Sciatic nerve (tissue), 2 donors: ENCODE measurements around the gene ENG. TPM values are rescaled to one million over a fixed set of nuclear protein-coding genes. Genes with fewer than 3 reads are reported as not detected.
"Not testable (repeated sequence)": the region's sequence is repeated elsewhere in the genome, so short reads cannot be mapped to it uniquely, and the experiment has no call there.

ENCODE experiments used
- ATAC-seq: fragments of 200-7000 bp; cut with Tn5 transposase; one replicate; pipeline ENCODE4 v1.9.1; 2020; ENCODE audit warnings: mild to moderate bottlenecking, moderate library complexity
- DNase-seq: peaks from one replicate; pipeline ENCODE4 v3.0.0-alpha.2; 2020; ENCODE audit warnings: low spot score
- intact Hi-C: fragments of 100-400 bp; cut with DNase I; formaldehyde crosslinking; loops from one replicate; pipeline ENCODE4 v1.14.2; 2022
- total RNA-seq: library from RNA; stranded (reverse); fragmentation: NEBNext Ultra II Directional; extraction: Animal tissue kit (Norgen Biotek cat#: 25700); gene quantifications from one replicate; pipeline ENCODE4 v1.2.1, GENCODE V29; 2021
- donor health status: DM: no; HTN: no; CAD: no.
- donor health status: DM: no; HTN: no; CAD: no.

ENG gene
- total RNA-seq, 1 donor from 2014 or later = 285 TPM

DNA sequence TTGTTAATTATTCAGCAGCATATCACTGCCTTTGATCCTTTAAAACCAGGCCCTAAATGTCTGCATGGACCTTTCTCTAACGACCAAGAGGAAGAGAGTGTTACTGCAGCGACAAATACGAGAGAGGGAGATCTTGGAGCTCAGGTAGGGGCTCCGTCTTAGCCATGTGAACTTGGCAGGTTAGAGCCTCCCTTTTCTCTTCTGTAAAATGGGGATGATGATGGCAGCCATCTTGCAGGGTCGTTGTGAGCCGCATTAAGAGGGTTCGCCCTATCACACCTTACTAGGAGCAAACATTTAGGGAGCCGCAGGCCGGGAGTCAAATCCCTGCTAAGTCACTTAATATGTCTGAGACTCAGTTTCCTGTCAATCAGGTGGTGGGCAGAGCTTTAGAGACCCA is 1.6 kb downstream of the ENG start:
- intact Hi-C loops = no loop called here
- DNase-seq = no peak
- no peak for ATAC-seq

DNA sequence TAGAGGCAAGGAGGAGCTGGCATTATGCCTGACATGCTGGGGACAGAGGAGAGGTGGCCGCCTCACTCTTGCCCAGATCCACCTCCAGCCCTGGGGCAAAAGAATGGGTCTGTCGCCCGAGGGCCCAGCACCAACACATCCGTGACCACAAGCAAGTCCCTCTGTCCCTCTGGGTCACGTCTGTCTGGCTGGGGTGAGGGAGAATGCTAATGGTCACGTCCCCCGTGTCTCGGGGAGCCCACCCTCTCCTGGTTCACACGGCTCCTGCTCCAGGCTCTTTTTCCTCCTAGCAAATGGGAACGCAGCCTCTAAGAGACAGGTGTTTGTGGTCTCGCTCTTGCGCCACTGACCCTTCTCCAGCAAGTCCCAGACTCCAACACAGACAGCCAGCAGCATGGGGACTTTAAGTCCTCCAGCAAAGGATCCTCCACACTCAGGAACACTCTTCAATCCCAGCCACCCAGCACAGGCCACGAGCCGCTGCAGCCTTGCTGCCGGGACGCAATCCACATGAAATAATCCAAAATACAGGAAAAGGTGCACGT is 4.1 kb downstream of the ENG start:
- ATAC-seq = no peak
- DNase-seq = no peak
- intact Hi-C loops = no loop called here

DNA sequence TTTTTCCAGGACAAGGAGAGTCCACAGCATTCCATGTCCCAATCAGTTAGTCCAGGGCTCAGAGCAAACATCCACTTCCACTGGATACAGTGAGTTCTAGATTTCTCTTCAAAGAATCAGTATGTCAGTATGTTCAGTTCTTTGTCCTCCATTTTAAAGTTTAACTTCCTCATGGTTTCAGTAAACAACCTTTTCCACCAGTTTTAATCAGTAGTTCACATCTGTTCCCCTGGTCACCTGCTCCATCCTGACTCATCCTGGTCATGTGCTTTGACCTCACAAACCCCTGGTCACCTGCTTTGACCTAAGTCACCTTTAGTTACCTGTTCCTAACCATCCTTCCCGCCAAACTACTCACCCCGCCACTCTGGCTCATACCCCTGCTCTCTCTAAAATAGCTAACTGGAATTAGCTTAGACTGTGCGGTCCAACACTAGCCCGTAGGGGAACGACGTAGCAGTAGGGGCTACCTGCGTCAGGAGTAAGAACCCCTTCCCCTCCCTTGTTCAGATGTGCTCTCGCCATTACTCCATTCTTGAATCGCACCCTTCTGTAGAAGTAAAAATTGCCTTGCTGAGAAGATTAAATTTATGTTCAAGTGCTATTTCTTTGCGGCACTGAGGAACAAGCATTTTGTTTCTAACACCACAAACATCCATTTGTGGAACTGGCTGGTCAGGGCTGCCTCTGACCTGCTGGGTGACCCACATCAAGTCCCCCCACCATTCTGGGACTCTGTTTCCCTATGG is 5.5 kb downstream of the ENG start:
- no peak for DNase-seq
- no peak for ATAC-seq
- intact Hi-C loops = no loop called here

DNA sequence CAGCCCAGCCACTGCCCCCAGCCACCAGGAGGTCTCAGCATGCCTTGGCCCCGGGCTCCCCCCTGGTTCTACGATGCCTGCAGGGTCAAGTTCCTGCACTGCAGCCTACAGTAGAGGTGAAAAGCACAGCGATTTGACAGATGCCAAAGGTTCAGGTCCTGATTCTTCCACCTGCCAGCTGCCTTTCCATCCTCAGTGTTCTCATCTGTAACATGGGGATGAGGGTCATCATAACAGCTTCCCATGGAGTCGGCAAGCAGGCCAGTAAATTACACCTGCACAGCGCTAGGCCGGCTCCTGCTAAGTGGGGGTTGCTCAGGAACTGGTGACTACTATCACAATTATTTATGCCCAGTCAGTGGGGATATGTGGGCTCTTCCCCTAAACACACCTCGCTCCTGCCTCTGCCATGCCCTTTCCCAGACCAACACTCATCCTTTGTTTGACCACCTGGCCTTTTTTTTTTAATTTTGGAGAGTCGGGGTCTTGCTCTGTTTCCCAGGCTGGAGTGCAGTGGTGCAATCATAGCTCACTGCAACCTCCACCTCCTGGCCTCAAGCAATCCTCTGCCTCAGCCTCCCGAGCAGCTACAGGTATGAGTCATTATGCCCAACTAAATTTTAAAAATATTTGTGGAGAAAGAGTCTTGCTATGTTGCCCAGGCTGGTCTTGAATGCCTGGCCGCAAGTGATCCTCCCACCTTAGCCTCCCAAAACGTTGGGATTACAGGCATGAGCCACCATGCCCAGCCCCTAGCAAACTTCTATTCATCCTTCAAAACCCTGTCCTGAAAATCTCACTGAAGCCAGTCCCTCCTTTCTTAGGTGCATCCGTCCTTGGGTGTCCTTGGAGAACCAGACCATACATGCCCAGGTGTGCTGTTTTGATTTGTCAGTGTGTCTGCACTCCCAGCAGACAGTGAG is 6.4 kb downstream of the ENG start:
- intact Hi-C loops = no loop called here
- ATAC-seq (no peak), DNase-seq (no peak)

DNA sequence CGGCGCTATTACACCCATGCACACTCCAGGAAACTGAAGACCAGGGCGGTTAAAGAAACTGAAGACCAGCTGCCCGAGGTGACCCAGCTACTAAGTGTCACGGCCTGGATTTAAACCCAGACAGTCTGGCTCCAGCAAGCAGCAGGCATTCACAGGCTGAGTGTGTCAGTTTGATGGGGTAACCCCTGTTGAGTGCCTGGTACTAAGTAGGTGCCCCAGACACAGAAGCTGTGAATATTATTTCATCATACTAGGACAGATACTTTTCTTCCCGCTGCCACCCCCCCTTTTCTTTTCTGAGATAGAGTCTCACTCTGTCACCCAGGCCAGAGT is 7.3 kb downstream of the ENG start:
- peak; percentile 41 for ATAC-seq
- intact Hi-C loops = no loop called here
- DNase-seq = no peak

DNA sequence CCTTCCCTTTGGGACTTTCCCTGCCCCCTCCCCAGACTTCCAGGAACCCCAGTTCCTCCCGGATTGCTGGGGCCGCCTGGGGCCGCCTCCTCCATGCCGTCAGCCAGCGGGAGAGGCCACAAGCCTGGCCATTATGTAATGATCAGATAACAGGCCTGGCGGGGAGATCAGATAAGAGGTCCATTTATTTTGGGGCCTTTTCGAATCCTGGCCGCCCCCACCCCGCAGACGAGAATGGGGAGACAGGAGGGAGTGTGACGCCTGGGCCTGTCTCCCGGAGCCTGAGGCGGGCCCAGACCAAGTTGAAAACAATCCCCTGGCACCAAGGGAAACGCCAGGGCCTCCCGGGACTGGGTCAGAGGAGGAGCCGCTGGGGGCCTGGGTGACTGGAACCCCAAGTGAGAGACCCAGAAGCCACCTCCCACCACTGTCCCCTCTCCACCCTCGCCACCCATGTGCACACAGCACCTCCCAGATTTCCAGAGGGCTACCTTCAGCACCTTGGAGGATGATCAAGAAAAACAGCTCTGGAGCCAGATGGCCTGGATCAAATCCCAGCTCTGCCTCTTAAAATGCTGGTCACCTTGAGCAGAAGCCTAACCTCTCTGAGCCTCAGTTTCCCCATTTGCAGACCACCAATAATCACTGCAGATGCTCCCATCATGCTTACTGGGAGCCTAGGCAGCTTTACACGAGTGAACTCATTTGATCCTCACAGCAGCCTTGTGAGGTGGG is 7.8 kb downstream of the ENG start:
- ATAC-seq (peak; percentile 60), DNase-seq (peak; percentile 65)
- intact Hi-C loops = no loop called here

DNA sequence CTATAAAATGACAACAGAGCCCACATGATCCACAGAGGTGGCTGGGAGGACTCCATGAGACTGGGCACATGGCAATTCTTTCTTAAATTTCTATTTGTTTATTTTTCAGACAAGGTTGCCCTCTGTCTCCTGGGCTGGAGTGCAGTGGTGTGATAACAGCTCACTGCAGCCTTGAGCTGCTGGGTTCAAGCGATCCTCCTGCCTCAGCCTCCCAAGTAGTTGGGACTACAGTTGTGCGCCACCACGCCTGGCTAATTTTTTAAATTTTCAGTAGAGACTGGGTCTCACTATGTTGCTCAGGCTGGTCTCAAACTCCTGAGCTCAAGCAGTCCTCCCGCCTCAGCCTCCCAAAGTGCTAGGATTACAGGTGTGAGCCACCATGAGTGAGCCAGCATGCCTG is 8.8 kb downstream of the ENG start:
- DNase-seq, ATAC-seq, intact Hi-C loops: not testable (repeated sequence)

DNA sequence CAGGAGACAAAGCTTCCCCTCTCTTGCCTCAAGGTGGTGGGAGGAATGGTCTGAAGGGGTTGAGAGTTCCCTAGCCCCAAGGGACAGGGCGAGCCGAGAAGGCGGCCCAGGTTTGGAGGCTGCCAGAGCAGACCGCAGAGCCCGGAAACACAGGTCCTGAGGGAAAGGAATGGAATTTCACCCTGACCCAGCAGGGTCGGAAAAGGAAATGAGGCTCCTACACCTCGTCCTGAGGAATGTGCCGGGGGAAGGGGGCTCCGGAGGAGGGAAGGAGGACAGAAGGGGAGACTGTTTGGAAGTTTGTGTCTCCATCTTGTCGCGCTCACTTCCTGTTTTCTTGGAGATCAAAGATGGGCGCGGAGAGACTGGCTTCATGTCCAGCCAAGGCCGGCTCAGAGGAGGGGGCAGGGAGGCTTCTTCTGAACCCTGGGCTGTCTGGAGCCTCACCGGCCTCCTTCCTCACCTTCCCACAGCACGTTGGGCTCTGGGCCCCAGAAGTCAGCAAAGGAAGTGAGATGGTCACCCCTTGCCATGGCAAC is 9.6 kb downstream of the ENG start:
- intact Hi-C loops = no loop called here
- DNase-seq (no peak), ATAC-seq (peak; percentile 66)

DNA sequence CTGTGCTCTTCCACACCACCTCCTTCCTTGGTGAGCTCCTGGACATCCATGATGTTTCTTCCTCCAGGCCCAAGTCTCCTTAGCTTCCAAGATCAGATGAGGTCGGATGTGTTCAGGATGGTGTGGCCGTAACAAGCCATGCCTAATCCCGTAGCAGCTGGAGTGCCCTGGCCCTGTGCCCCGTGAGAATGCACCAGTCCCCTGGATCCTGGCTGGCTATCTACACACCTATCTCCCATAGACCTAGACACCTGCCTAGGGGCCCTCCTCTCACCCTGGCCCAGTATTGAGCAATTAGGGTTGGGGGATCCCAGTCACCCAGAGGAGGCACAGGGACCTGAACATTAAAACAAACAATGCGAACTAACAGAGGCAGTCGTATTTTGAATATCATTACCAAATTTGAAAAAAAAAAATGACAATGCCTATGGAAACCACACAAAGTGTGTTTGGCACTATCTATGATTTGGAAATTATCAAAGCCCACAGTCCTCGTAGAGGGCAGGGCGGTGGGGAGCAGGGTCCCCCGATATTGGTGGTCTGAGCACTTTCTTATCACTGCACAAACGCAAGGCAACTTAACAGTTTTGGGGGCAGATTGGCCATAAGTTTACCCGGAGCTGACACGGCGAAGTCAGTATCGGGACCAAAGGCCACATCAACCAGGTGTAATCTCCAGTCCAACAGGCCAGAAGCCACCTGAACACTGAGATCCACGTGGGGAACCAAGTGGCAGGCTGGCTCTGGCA is 13.2 kb downstream of the ENG start:
- DNase-seq (no peak), ATAC-seq (no peak)
- intact Hi-C loops = no loop called here

DNA sequence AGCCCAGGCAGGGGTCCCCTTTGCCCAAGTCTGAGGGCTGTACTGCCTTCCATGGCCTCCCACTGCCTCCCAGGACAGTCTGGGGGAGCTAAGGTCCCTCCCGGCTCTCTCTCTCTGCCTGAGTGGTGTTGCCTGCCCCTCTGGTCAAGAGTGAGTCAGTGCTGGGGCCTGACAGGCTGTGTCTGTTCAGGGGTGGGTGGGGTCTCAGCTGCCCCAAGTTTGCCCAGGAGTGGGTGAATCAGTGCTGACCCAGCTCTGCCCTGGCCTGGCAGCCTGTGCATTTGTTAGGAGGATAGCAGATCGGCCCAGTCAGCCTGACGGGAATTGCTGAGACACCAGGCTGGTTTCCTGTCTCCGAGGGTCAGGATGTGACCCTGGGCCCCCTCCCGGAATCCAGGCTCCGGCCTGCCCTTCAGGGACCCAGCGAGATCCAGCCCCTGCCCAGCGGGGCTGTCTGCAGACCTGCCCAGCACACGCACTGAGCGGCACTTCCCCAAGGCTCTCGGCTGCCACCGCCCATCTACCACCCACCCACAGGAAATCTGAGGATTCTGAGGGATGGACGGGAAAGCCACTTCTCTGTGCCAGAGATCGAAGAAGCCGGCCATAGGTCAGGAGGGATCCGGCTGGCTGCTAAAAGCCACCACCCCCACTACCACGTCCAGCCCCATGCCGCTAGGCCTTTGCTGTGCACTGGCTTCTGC is 15.9 kb downstream of the ENG start:
- intact Hi-C loops = no loop called here
- peak; percentile 85 for DNase-seq
- ATAC-seq = peak; percentile 72

DNA sequence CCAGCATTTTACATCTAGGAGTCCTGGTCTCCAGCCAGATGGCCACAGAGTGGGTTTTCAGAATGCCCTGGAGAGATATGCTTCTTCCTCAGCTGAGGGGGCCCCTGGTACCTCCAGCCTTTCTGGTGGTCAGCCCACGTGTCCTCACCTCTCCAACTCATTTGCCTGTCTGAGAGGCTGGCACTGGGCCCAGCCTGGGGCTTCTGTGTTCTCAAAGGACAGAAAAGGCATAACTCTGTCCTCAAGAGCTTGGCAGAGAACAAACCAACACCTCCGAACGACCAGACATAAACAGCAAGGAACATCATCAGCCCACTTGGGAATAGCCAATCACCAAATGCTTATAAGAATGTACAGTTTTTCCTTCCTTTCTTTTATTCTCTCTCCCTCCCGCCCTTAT is 17.1 kb downstream of the ENG start:
- ATAC-seq (no peak), DNase-seq (no peak)
- intact Hi-C loops = no loop called here

DNA sequence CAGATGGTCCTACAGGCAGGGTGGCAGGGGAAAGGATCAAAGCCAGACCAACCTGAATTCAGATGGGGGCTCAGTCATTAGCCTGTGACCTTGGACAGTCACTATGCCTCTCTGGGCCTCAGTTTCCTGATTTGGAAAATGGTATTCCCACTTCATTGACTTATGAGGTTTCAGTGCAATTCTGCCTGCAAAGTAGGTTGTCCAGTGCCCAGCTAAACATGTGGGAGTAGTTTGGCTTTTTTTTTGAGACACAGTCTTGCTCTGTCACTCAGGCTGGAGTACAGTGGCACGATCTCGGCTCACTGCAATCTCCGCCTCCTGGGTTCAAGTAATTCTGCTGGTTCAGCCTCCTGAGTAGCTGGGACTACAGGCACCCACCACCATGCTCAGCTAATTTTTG is 17.9 kb downstream of the ENG start:
- intact Hi-C loops, ATAC-seq, DNase-seq: not testable (repeated sequence)

DNA sequence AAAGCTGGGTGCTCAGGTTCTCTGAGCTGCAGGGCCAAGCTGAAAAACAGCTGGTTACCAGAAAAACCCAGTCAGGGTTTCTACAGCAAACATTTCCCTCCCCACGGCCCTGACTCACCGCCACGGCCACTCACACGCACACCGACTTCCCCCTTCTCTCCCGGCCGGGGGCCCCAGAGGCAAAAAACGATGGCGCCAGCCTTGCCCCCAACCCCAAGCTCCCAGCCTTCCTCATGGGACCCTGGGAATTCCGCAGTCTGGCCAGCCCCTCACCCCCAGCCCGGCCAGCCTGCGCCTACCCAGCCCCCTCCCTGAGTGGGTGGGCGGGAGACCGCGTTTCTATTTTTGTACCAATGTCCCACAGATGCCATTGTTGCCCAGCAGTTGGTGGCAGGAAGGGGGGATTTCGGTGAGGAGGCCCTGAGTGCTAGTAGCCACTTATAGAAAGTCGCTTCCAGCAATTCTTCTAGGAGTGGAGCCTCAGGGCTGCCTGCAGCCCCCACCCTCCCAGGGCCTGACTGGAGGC is 18.4 kb downstream of the ENG start:
- ATAC-seq = peak; percentile 26
- DNase-seq = no peak
- intact Hi-C loops = no loop called here

DNA sequence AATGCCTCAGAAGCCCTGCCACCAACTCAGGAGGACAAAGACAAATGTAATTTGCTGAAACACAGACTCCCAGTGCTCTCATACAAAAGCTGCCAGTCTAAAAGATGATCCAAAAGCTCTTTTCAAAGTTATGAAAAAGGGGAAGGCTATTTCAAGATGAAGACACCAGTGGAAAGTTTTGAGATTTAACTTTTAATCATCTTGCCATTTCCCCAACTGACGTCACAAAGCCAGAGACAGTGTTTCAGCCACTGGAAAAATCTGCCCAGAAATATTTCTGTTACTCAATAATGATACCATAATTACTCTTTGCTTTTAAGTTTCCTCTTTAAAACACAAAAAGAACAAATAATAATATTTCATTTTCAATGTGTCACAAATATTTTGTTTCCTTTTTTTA is 20.9 kb downstream of the ENG start:
- intact Hi-C loops = no loop called here
- DNase-seq (no peak), ATAC-seq (peak; percentile 36)

DNA sequence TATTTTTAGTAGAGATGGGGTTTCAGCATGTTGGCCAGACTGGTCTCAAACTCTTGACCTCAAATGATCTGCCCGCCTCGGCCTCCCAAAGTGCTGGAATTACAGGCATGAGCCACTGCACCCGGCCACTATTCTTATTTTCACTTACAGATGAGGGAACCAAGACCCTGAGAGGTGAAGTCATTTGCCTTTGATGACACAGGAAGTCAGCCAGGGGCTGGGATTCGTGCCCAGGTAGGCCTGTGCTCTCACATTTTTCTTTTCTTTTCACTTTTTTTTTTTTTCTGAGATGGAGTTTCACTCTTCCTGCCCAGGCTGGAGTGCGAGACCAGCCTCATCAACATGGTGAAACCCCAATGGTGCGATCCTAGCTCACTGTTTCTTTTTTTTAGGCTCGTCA is 22.2 kb downstream of the ENG start:
- intact Hi-C loops = no loop called here
- ATAC-seq = no peak
- no peak for DNase-seq

DNA sequence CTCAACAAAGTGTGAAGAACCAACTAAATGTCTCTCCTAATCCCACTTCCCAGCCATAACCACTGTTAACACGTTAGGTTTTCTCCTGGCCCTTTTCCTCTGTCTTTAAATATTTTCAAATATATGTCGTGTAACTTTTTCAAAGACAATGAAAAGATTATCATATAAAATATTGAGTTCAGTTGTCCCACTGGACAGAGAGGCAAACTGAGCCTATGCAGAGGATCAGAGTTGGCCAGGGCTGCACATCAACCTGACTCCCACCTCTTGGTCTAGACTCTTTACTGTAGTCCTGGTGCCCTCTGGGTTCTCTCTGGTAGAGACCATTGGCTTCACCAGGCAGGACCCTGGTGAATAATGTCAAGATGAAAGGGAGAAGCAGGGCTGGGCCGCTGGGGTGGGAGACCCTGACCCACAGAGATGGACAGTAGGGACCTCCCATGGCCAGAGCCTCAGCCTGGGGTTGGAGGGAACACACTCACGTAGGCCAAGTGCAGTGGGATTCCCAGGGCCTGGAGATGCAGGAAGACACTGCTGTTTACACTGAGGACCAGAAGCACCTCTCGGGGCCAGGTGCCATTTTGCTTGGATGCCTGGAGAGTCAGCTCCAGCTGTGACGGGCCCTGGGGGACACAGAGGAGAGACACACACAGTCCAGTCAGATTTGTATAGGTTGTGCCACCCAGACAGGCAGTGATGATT is 25.1 kb downstream of the ENG start:
- intact Hi-C loops = no loop called here
- no peak for DNase-seq
- ATAC-seq = no peak
